ENCODE measurements around the gene RFK.
"Not testable (repeated sequence)": the region's sequence is repeated elsewhere in the genome, so short reads cannot be mapped to it uniquely, and the experiment has no call there.

Gene RFK

DNA sequence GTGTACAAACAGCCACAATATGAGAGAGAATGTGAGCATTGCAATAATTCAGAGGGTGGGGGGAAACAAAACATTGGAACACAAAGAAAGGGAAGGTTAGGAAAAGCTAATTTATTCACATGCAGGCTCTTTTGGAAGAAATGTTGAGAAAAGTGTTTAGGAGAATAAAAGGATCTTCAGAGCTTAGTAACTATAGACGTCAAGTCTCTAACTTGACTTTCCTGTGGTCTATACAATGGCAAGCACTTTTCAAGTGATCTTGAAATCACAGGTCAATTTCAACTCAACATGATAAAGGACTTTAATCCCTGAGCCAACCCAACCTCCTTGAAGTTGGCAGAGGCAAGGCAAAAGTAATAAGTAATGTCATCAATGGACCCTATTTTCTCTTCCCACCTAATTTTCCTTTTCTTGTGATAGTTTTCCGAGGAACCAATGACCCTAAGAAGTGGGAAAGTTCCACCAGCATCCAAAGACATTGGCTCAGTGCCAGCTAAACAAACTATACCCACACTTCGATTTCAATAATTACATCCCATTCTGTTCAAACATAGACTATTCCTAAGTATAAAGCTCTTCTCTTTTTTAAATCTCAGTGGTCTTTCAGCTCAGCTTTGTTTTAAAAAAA lies 23.7 kb downstream of the RFK start:
- no peak for DNase-seq (ENCODE audit: low read depth)

DNA sequence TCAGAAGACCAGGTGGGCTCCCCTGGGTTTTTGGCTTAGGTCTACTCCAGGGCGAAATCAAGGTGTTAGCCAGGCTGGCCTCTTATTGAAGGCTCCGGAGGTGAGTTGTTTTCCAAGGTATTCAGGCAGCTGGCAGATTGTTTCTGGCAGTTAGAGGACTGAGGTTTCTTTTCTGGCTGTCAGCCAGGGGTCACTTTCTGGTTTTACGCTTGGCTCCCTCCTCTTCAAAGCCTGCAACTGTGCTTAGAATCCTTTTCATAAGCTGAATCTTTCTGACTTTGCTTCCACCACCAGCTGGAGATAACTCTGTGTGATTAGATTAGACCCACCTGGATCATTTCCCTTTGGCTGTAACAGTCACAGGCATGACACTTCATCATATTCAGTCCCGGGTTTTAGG lies 24.6 kb downstream of the RFK start:
- DNase-seq (ENCODE audit: low read depth): no peak

DNA sequence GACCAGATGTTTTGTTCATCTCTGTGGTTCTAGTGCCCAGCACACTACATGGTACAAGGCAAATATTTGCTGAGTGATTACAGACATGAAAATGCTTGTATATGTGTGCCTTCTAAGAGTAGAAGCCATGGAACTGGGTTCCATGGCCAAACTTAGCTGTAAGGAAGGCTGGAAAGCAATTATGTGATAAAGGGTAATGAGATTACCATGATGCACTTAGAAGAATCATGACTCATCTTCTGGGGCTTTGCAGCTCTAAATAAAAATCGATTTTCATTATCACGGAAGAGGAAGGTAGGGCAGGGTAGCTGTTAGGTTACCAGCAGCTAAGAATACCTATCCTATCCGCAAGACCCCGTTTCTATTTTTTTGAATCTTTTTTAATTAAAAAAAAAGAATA lies 28.0 kb downstream of the RFK start:
- no peak for DNase-seq (ENCODE audit: low read depth)

DNA sequence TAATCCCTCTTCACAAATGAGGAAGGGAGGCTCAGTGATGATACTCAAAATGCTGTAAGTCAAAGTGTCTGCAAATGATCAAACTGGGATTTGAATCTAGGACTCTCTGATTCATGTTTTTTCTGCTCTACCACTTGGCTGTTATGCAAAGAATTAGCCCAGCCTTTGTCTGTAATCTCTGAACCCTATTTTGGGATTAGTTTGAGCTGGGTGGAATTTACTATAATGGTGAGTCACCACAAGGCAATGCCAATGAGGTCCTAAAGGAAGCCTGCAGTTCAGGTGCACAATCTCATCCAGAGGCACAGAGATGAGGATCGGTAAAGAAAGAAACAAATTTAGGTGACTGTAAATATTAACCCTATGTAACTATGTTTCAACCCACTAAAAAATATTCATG lies 29.2 kb downstream of the RFK start:
- no peak for DNase-seq (ENCODE audit: low read depth)

DNA sequence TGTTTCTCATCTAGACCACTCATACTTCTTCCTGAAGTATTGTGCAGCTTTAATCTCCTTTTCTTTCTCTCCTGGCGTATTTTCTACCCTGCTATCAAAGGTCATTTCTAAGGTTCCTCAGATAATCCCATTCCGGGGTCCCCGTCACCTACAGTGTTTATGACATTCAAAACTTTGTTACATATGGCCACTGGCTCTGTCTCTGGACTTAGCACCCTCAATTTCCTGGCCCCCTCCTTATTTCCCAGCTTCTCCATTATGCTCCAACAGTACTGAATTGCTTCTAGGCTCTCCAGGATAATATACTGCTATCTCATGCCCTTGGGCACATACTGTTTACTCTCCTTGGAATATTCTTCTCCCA lies 31.2 kb downstream of the RFK start:
- no peak for DNase-seq (ENCODE audit: low read depth)

DNA sequence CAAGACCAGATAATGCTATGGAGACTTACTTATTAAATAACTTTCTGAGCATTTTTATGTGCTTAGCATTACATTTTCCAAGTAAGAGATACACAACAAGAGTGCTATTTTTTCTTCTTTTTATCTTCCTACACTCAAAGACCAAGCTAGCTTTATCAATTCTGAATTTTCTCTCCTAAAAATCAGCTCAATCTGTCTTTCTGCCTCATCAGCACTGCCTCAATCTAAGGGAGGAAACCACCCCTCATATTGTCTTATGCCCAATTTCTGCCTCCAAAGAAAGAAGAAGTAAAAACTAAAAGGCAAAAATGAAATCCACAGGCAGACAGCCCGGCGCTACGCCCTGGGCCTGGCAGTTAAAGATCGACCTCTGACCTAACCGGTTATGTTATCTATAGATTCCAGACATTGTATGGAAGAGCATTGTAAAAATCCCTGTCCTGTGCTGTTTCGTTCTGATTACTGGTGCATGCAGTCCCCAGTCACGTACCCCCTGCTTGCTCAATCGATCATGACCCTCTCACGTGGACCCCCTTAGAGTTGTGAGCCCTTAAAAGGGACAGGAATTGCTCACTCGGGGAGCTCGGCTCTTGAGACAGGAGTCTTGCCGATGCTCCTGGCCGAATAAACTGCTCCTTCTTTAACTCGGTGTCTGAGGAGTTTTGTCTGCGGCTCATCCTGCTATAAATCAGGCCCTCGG lies 31.7 kb downstream of the RFK start:
- not testable (repeated sequence) for DNase-seq (ENCODE audit: low read depth)

DNA sequence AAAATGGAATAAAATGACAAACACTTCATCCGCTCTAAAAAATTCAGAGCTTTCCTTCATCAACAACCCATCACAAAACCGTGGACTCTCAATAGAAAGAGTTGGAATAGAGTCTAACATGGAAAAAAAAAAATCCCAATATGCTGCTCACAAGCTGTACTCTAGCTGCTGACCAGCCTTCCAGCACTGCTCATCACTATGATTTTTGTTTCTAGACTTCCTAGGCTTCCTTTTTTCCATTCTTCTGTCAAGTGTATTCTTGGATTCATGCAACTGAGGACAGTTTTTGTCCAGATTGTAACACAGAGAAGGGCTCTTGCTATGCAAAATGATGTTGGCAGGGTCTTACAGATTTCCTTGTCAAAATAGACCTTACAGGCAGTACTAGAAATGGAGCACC lies 34.5 kb downstream of the RFK start:
- no peak for DNase-seq (ENCODE audit: low read depth)

DNA sequence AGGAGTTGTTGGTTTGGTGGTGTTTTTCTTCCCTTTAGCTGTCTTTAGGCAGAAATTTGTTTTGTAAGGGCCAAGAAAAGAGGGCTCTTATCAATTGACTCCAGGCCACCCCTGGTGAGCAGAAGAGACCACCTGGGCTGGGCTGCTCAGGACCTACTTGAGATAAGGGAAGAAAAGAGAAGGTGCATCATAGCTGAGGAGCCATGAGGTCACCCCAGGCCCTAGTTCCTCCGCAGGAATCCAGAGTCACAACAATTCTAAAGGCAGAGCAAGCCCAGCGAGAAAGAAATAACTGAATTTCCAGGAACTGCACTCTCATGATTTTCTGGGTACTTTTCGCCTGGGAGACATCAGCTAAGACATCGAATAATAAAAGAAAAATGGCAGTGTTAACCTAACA lies 34.9 kb downstream of the RFK start:
- DNase-seq (ENCODE audit: low read depth): no peak

DNA sequence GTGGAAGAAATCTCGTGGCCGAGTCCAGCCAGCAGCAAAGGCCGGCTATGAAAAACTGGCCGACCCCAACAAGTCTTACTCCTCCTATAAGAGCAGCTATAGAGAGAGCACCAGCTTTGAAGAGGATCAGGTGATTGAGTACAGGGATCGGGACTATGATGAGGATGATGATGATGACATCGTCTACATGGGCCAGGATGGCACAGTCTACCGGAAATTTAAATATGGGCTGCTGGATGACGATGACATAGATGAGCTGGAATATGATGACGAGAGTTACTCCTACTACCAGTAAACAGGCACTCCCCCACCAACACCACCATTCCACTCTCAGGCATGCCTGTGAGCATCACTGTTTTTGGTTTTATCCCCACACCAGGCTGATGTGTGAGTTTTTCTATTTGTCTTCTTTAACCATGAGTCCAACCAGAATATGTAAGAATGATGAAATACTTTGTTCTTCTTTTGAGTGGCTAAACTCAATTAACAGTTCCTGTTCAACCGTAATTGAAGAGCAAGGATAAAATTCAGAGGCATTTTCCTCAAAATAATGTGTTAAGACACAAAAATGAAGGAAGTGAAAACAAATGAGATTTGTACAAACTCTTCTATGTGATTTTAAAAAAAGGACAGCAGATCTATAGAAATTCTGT lies 35.5 kb downstream of the RFK start:
- no peak for DNase-seq (ENCODE audit: low read depth)

DNA sequence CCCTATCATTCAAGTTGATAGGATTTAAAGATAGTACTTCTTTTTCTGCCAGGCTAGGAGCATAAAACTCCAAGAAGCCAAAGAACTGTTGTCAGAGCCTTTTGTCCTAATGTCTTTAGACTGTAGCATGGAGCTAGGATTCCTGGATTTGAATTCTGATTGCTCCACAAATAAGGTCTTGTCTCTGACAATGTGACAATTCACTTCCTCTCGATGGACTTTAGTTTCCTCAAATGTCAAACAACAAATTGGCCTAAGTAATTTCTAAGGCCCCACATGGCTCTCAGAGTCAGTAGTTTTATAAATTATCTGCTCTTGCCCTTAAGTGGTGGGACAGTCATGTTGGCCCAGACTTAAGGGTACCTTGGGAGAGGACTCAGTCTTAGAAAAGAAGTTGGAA lies 36.7 kb downstream of the RFK start:
- no peak for DNase-seq (ENCODE audit: low read depth)

DNA sequence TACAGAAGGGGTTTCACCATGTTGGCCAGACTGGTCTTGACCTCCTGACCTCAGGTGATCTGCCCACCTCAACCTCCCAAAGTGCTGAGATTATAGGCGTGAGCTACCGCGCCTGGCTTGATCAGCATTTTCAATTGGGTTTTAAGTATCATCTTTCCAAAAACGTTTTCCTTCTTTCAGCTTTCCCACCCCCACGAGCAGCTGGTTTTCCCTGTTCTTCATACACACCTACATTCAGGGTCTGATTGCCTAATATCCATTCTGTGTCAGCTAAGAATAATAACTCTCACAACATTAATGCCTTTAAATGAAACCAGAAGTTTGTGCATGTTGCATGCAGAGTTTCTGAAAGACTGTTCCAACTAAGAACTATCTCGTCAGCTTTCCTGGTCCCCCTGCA lies 38.3 kb downstream of the RFK start:
- no peak for DNase-seq (ENCODE audit: low read depth)

DNA sequence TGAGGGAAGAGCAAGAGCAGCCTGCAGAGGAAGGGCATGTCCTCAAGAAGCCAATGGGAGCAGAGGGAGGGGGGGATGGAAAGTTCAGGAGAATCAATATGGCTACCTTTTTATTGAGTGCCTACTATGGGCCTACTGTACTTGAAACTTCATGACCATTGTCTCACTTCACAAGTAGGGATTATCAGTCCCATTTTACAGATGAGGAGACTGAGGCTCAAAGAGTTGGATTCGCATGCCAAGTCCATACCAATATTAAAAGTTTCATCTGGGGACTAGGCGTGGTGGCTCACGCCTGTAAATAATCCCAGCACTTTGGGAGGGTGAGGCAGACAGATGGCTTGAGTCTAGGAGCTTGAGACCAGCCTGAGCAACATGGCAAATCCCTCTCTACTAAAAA lies 40.0 kb downstream of the RFK start:
- no peak for DNase-seq (ENCODE audit: low read depth)

DNA sequence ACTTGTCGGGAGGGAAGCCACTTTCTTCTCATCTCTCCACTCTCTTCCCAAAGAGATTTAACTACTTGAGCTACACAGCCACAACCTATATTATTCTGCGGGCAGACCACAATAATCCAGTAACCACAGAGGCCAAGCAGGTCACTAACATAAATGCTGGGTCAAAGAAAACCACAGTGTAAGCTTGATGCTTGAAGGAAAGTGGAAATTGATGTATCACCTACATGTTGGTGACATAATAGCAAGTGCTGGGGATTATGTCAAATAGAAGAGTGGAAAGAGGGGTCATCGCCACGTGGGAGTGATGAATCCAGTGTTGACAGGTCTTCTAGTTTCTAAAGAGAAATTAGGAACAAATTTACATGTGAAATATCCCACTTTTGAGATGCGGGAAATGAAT lies 40.9 kb downstream of the RFK start:
- no peak for DNase-seq (ENCODE audit: low read depth)

DNA sequence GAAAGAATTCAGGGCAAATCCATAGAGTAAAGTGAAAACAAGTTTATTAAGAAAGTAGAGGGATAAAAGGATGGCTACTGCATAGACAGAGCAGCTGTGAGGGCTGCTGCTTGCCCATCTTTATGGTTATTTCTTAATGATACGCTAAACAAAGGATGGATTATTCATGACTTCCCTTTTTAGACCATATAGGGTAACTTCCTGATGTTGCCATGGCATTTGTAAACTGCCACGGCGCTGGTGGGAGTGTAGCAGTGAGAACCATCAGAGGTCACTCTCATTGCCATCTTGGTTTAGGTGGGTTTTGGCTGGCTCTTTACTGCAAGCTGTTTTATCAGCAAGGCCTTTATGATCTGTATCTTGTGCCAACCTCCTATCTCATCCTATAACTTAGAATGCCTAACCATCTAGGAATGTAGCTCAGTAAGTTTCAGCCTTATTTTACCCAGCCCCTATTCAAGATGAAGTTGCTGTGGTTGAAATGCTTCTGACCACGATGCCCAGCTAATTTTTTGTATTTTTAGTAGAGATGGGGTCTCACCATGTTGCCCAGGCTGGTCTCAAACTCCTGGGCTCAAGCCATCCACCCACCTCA lies 42.1 kb downstream of the RFK start:
- no peak for DNase-seq (ENCODE audit: low read depth)

DNA sequence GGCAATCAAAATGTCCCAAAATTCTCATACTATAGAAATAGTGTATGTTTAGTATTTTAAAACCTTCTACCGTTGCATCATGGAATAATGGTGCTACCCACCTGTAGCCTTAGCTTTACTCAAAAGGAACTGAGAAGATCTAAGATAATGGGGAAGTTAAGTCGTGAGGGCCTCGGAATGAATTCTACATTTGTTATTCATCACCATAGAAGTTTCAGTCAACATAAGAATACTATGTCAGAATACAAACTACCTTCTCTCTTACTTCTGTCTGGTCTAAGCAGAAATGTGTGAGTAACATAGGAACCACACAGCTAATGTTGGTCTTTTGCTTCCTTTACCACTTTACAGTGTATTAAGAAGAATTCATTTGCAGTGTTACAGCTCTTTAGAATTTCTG lies 43.2 kb downstream of the RFK start:
- DNase-seq (ENCODE audit: low read depth): no peak

DNA sequence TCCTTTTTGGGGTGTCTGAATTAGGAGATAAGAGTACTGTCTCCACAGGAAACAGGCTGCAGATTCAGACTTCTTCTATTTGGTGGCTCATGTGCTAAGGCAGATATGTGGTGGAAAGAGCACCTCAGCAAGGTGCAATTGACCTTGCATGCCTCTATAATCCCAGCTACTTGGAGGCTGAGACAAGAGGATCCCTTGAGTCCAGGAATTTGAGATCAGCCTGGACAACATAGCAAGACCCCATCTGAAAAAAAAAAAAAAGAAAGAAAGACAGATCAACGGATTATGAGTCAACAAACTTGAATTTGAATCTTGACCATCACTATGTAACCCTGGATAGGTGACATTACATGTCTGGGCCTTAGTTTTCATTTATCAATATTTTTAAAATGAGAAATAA lies 44.4 kb downstream of the RFK start:
- DNase-seq (ENCODE audit: low read depth): no peak

DNA sequence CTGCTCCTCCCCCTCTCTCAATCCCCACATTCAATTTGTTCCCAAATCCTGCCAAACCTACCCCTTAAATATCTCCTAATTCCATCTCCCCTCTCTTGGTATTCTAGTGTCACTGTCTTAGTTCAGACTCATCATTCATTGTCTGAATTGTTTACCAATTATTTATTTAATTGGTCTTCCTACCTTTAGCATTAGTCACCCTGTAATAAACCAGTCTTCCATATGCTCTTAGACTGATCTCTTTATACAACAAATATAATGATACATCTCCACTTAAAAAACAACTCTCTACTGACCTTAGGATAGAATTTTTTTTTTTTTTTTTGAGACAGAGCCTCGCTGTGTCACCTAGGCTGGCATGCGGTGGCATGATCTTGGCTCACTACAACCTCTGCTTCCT lies 51.4 kb downstream of the RFK start:
- no peak for DNase-seq (ENCODE audit: low read depth)

DNA sequence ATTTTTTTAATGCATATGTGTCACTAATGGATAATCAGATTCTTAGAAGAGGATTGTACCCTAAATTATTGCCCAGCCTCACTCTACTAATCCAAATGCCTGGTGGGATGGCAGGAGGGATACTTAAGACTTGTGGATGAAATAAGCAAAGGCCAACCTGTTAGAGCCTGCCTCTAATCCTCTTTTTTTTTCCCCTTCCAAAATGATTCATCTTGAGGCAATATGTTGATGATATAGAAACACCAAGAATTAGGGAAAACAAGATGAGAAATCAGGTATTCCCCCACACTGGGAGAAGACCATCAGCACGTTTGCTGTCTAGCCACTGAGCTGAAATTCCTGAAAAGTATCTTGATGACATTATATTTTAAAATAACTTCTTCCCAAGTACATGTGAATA lies 52.0 kb downstream of the RFK start:
- DNase-seq (ENCODE audit: low read depth): no peak

DNA sequence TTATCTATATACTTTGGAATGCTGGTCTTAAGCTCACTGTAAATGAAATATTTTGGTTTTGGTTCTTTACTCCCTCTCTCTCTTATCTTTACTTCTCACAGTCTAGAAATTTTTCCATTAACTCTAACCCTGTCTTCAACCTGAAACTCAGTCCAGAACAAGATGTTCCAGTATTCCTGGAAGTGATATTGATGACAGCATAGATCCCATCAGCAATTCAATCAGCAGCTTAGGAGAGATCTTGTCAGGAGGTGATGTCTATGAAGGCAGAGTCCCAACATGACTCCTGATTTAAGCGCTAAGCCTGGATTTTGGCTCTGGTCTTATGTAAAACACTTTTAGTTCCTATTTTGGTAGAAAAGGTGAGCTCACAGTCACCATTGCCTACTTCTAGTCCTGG lies 52.6 kb downstream of the RFK start:
- DNase-seq (ENCODE audit: low read depth): no peak

DNA sequence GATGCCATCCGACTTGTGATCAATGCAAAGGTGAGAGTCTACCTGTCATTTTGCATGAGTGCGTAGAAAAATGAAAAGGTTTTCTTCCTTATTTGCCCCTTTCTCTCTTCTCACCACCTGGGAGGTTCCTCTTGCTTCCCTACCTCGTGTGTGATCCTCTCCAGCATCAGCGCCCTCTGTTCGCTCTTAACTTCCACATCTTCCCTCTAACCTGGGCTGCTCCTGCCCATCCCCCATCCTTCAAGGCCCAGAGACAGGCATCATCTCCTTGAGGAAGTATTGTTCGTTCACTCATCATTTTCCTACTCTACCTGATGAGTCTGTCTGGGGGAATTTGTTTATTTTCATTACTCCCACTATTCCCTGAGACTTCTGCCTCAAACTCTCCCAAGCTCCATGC lies 55.8 kb downstream of the RFK start:
- no peak for DNase-seq (ENCODE audit: low read depth)

DNA sequence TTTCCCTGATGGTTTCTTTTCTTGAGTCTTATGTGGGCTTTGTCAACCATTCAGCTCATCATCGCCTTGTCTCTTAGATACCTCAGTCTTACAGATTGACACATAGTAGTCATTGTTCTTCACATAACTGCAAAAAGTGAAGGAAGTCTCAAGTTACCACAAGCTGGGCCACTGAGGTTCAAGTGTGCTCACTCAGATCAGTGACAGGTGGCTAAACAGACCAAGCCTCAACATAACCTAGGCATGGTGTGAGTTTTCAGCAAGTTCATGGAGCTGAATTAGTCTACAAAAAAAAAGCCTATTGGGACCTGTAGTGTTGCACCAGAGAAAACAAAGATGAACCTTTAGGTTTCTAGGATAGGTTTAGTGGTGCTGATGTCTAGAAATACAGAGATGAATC lies 58.2 kb downstream of the RFK start:
- DNase-seq (ENCODE audit: low read depth): no peak

All from activated T-helper 1 cell treated with Interleukin-2 at 50 U/mL for 16 hours (primary cell).